ENCODE measurements around the gene STIL.
A peak's percentile ranks its signal among the peaks of the same experiment; 100 is the strongest.

The STIL gene

DNA sequence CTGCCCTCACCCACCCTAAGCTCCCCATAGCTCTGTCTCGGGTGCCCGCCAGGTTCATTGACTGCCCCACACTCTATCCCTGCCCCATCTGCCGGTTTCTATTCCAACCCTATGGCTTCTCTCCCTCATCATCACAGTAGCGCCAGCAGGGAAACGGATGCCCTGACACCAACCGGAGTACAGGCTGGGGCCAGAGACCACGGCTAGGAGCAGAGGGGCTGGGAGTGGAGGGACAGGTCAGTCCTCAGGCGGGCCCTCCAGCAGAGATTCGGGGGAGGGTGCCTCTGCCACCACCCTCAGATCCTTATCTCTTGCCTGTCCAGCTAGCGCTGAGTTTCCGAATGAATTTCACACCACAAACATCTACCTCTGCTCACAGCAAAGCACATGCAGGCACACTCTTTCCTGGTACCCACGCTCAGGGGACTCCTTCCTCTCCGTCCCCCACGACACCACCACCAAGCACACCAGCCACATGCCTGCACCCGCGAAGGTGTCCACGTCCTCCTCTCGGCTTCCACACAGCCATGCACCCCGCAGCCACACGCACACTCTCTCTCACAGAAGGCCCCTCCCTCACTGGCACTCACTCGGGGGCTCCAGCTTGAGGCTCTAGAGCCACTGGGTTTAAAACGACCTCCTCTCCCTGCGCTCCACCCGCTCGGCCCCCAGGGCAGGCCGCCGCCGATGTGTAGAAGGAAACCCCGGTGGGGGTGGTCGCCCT, 89.1 kb downstream of the STIL start:
- intact Hi-C loops (cut with DNase I), result no loop called here

GRCh38 chr1:47223921-47224675, 89.8 kb downstream of the STIL start:
- DNase-seq, result no peak
- intact Hi-C loops (cut with DNase I), result no loop called here

More for the DNA sequence above, 89.1 kb downstream of the STIL start:
- no peak for DNase-seq

DNA sequence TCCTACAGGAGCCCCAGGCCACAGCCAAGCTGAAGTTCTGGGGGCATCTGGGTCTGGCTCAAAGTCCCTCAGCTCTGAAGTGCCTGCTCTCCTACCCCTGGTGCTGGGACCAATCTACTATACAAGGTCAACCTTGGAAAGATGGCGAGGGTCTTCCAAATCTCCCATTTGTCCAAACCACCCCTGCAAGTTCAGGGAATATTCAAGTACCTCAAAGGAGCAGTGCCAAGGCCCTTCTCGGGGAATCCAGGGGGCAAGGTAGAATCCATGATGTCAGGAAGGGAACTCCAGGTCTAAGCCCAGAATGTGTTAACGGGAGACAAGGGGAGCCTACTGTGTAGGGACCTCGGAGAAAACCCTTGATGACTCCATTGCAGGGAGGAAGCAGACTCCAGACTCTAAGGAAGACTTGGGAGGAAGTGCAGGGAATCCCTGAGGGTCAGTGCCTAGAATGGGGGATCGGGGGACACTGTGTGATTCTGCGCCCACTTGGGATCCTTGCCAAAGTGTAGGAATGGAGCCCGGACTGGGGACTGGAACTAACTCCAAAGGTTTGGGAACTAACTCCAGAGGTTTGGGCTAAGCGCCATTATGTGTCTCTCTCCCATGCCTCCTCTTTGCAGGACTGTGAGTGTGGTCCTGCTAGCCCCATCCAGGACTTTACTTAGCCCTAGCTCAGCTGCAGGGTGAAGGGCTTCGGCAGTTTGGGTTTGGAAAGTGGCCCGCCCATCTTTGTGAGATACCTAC, 90.6 kb downstream of the STIL start:
- no peak for DNase-seq
- intact Hi-C loops (cut with DNase I), result no loop called here

GRCh38 chr1:47222476-47222875, 91.5 kb downstream of the STIL start:
- DNase-seq, result no peak
- intact Hi-C loops (cut with DNase I), result no loop called here

DNA sequence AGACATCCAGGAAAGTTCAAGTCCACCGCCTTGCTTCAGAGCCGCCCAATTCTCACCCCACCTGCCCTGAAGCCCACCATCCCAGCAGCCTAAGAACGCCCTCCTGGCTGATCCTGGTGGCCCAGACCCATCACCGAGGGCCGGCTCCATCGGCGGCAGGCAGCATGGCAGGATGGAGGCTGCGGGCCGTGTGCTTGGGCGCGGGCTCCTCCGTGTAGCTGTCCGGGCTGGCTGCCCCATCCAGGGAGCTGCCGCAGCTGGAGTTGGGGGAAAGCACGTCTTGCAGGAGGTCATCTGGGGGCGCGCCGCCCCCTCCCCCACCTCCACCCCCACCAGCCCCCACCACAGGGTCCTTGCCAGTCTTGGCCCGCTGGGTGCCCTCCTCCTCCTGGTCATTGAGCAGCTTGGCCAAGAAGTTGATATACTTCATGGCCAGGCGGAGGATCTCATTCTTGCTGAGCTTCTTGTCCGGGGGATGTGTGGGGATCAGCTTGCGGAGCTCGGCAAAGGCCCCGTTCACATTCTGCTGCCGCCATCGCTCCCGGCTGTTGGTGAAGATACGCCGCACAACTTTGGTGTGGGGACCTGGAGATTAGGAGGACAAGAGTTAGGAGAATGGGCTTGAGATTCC, 94.2 kb downstream of the STIL start:
- no peak for DNase-seq
- intact Hi-C loops (cut with DNase I), result no loop called here

- DNase-seq, result no peak
- intact Hi-C loops (cut with DNase I), result no loop called here
Observed at GRCh38 chr1:47219001-47219400, 94.9 kb downstream of the STIL start.

GRCh38 chr1:47216278-47217059, 97.5 kb downstream of the STIL start:
- intact Hi-C loops (cut with DNase I), result no loop called here
- DNase-seq, result peak in 1 of 10 donors; percentile 18

- intact Hi-C loops (cut with DNase I), result no loop called here
- DNase-seq, result peak in 1 of 10 donors; percentile 16
Observed at GRCh38 chr1:47215713-47216112, 98.2 kb downstream of the STIL start.

GRCh38 chr1:47214549-47214948, 99.4 kb downstream of the STIL start:
- peak in 1 of 10 donors; percentile 8 for DNase-seq
- intact Hi-C loops (cut with DNase I), result no loop called here

DNA sequence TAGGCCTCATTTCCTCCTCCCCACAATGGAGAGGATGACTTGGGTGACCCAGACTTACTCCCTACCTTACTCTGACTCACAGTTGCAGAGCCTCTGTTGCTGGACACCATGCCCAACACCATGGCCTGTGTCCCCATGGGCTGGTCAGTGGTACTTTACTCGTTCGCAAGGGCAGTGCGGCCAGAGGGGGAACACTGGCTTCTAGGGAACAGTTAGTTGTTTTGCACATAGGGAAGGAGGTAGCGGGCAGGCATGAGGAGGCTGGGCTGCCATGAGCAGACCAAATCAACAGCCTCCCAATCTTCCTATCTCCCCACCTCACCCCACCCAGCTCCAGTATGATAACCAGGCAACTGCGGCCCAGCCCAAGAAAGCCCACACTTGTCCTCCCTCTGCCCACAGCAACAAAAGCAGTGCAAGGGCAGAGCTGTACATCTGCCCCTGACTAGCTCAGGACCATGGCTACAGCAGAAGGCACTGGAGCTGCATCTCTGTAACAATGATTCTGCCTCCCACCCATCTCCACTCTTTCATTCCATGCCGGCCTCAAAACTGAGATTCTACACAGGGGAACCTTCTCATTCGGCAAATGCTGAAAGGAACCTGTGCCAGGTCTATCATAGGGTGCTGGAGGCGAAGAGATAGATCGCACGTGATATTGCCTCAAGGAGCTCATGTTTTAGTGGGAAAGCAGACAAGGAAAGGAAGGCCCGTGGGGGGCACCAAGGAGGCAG, 100.5 kb downstream of the STIL start:
- intact Hi-C loops (cut with DNase I), result no loop called here
- no peak for DNase-seq

DNA sequence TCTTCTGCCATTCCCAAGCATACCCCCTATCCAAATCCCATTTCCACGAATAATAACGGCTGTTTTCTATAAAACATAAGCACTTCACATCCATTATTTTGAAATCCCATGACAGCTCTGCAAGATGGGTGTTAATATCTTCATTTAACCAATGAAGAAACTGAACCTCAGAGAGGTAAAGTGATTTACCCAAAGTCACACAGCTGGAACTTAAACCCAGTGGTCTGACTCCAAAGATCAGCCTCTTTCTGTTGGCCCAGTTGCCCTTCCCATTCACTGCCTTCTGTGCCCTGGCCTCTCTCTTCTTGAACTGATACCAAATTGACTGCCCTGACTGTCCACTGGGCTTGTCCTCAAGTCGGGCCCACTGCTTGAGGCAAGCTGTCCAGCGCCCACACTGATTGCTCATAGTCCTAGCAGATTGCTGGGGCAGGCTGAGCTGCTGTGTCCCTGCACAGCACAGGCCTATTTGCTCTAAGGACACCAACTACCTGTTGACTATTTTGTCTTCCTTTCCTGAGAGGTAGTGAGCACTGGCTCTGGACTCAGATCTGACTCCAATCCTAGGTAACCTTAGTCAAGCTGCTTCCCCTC, 101.2 kb downstream of the STIL start:
- DNase-seq, result no peak
- intact Hi-C loops (cut with DNase I), result no loop called here

- DNase-seq, result no peak
- intact Hi-C loops (cut with DNase I), result no loop called here
Observed at GRCh38 chr1:47211796-47212269, 102.1 kb downstream of the STIL start.

- DNase-seq, result no peak
- intact Hi-C loops (cut with DNase I), result no loop called here
Observed at GRCh38 chr1:47210666-47211065, 103.3 kb downstream of the STIL start.

GRCh38 chr1:47209725-47210325, 104.1 kb downstream of the STIL start:
- DNase-seq, result peak in 1 of 10 donors; percentile 27
- intact Hi-C loops (cut with DNase I), result no loop called here

GRCh38 chr1:47209091-47209490, 104.9 kb downstream of the STIL start:
- peak in 1 of 10 donors; percentile 71 for DNase-seq

GRCh38 chr1:47208374-47208850, 105.5 kb downstream of the STIL start:
- DNase-seq, result peak in 1 of 10 donors; percentile 76
- intact Hi-C loops (cut with DNase I), result no loop called here

More at GRCh38 chr1:47209091-47209490, 104.9 kb downstream of the STIL start:
- intact Hi-C loops (cut with DNase I), result no loop called here

- intact Hi-C loops (cut with DNase I), result no loop called here
- DNase-seq, result no peak
Observed at GRCh38 chr1:47207803-47208373, 106.1 kb downstream of the STIL start.

GRCh38 chr1:47205918-47206317, 108.0 kb downstream of the STIL start:
- intact Hi-C loops (cut with DNase I), result no loop called here

More at GRCh38 chr1:47205918-47206317, 108.0 kb downstream of the STIL start:
- DNase-seq, result peak in 1 of 10 donors; percentile 49
